Spleen (tissue), 7 donors: ENCODE measurements around the gene LRRC8A.
A peak's percentile ranks its signal among the peaks of the same experiment; 100 is the strongest.

Experiments used
- POLR2AphosphoS5 ChIP-seq, 3 donors: sonication (generic); formaldehyde crosslinking; IDR thresholded peaks; one replicate each; pipeline ENCODE4 v1.5.1; 2017; ENCODE audit warnings: antibody characterized with exemption in 3 of 3
- TF ChIP-seq, protein P1 (sequence below), 11 experiments: fragments of 200-600 bp in 7 of 11; fragments of 450-650 bp in 4 of 11; sonication (generic) in 4 of 11; IDR thresholded peaks in 8 of 11; conservative IDR thresholded peaks in 3 of 11; 1 replicate in 7 of 11; 2 replicates in 4 of 11; pipeline versions ENCODE4 v1.4.0 to v1.8.0; 2016 to 2021; ENCODE audit warnings: antibody characterized with exemption in 11 of 11, inconsistent platforms in 4 of 11, mild to moderate bottlenecking in 1 of 11
- donor health status: DM: no; HTN: no; CAD: no; lungs with moderate emphysema.
- donor health status: DM: no; HTN: no; CAD: no.
- donor health status: DM: no; HTN: no; CAD: no.

DNA sequence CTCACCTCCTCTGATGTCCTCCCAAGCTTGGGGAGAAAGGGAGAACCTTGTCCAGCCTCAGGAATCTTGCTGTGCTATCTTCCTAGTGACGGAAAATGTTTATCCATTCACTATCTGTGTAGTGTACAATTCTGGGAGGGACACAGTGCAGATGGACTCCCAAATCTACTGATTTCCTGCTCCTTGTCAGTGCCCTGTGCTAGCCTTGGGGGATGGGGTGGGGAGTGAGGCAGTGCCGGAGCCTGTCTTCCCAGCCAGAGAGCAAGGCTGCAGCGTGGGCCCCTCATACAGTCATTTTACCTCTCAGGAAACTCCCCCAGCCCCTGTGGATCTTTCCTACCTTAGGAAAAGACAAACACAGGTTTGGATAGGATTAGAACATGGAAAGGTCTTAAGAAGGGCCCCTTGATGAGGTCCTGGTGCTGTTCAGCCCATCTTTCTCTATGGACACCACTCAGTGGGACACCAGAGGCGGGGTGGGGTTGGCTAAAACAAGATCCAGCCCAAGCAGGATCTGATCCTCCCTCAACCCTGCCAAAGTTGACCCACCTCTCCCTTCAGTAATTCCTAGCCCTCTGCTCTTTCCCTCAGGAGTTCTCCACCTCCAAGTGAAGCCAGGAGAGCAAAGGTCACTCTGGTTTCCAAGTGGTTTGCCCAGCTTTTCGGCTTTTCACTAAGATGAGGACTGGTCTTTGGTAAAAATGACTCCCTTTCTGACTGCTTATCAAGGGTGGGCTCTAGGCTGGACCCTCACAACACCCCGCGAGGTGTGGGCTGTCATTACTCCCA is 62.1 kb downstream of the LRRC8A start:
- TF ChIP-seq, protein P1, sequence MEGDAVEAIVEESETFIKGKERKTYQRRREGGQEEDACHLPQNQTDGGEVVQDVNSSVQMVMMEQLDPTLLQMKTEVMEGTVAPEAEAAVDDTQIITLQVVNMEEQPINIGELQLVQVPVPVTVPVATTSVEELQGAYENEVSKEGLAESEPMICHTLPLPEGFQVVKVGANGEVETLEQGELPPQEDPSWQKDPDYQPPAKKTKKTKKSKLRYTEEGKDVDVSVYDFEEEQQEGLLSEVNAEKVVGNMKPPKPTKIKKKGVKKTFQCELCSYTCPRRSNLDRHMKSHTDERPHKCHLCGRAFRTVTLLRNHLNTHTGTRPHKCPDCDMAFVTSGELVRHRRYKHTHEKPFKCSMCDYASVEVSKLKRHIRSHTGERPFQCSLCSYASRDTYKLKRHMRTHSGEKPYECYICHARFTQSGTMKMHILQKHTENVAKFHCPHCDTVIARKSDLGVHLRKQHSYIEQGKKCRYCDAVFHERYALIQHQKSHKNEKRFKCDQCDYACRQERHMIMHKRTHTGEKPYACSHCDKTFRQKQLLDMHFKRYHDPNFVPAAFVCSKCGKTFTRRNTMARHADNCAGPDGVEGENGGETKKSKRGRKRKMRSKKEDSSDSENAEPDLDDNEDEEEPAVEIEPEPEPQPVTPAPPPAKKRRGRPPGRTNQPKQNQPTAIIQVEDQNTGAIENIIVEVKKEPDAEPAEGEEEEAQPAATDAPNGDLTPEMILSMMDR (IDR thresholded peaks at IDR 0.05 in 8 of 11, conservative IDR thresholded peaks at IDR 0.05 in 3 of 11): no peak
- TF ChIP-seq POLR2AphosphoS5 (IDR thresholded peaks at IDR 0.05): peak in 1 of 3 donors; percentile 12
